NB4 (cell line): ENCODE measurements around the gene ACACA.

Experiments
- POLR2A ChIP-seq: IDR thresholded peaks from 2 replicates; pipeline ENCODE4 v1.6.1; 2011; ENCODE audit warnings: mild to moderate bottlenecking; ENCODE audit not compliant: insufficient read length; ENCODE audit errors: extremely low read depth
- TF ChIP-seq, protein P1 (sequence below): IDR thresholded peaks from one replicate; pipeline ENCODE4 v1.5.1; 2012; ENCODE audit warnings: low read depth, low read length
- TF ChIP-seq, protein P2 (sequence below): IDR thresholded peaks from 2 replicates; pipeline ENCODE4 v1.6.1; 2011; ENCODE audit warnings: low read depth, low read length

DNA sequence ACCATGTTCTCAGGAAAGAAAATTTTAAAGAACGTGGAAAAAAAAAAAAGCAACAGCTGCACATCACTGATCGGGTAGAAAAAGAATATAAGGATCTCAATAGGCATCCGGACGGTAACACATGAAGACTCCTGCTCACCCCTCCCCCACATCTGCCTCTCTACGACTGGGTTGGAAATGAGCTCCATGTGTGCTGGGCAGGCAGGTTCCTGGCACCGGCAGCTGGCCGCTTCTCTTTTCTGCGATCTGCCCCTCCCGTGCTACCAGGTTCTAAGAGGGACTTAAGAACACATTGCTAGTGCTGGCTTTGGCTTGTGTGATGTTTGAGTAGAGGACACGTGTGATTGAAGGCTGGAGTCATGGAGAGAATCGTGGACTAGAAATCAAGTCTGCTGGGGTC is 342.4 kb downstream of the ACACA start:
- TF ChIP-seq, protein P1, sequence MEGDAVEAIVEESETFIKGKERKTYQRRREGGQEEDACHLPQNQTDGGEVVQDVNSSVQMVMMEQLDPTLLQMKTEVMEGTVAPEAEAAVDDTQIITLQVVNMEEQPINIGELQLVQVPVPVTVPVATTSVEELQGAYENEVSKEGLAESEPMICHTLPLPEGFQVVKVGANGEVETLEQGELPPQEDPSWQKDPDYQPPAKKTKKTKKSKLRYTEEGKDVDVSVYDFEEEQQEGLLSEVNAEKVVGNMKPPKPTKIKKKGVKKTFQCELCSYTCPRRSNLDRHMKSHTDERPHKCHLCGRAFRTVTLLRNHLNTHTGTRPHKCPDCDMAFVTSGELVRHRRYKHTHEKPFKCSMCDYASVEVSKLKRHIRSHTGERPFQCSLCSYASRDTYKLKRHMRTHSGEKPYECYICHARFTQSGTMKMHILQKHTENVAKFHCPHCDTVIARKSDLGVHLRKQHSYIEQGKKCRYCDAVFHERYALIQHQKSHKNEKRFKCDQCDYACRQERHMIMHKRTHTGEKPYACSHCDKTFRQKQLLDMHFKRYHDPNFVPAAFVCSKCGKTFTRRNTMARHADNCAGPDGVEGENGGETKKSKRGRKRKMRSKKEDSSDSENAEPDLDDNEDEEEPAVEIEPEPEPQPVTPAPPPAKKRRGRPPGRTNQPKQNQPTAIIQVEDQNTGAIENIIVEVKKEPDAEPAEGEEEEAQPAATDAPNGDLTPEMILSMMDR = no peak
- TF ChIP-seq, protein P2, sequence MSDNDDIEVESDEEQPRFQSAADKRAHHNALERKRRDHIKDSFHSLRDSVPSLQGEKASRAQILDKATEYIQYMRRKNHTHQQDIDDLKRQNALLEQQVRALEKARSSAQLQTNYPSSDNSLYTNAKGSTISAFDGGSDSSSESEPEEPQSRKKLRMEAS = no peak
- no peak for TF ChIP-seq POLR2A
